GM19025 (cell line): ENCODE results near the gene CDR2.
"Not testable (repeated sequence)": the region's sequence is repeated elsewhere in the genome, so short reads cannot be mapped to it uniquely, and the experiment has no call there.

ENCODE experiments used
- ATAC-seq: cut with Tn5 transposase; IDR thresholded peaks from one replicate; pipeline ENCODE4 v1.9.1; 2021; ENCODE audit warnings: mild to moderate bottlenecking, low read depth, moderate library complexity; ENCODE audit not compliant: unreplicated experiment

CDR2 gene

GRCh38 chr16:22313876-22314470 is 60.4 kb downstream of the CDR2 start:
- ATAC-seq = no peak

- ATAC-seq = no peak
Observed at GRCh38 chr16:22312897-22313781, 61.3 kb downstream of the CDR2 start.

- no peak for ATAC-seq
Observed at GRCh38 chr16:22311520-22311919, 62.9 kb downstream of the CDR2 start.

- ATAC-seq = no peak
Observed at GRCh38 chr16:22308824-22309520, 65.4 kb downstream of the CDR2 start.

- ATAC-seq = no peak
Observed at GRCh38 chr16:22307838-22308237, 66.6 kb downstream of the CDR2 start.

- ATAC-seq = no peak
Observed at GRCh38 chr16:22306788-22307187, 67.6 kb downstream of the CDR2 start.

- no peak for ATAC-seq
Observed at GRCh38 chr16:22304411-22304810, 70.0 kb downstream of the CDR2 start.

- no peak for ATAC-seq
Observed at GRCh38 chr16:22302776-22303363, 71.5 kb downstream of the CDR2 start.

GRCh38 chr16:22301423-22301822 is 73.0 kb downstream of the CDR2 start:
- ATAC-seq = not testable (repeated sequence)

GRCh38 chr16:22300427-22301071 is 73.9 kb downstream of the CDR2 start:
- ATAC-seq = no peak

- ATAC-seq = no peak
Observed at GRCh38 chr16:22299036-22299435, 75.4 kb downstream of the CDR2 start.

- peak; percentile 12 for ATAC-seq
Observed at GRCh38 chr16:22297871-22298733, 76.3 kb downstream of the CDR2 start.

GRCh38 chr16:22297114-22297870 is 77.1 kb downstream of the CDR2 start, which contains the start of gene POLR3E:
POLR3E (plus strand) TSS chr16:22297409; CDS start chr16:22302969, 5,560 bp downstream.
- peak; percentile 76 for ATAC-seq

GRCh38 chr16:22296225-22297113 is 78.0 kb downstream of the CDR2 start:
- no peak for ATAC-seq
